Suprapubic skin (tissue), 4 donors: ENCODE measurements around the gene MTCL1.

Experiments used
- POLR2A ChIP-seq, 2 donors: fragments of 450-650 bp; IDR thresholded peaks; one replicate each; pipeline ENCODE4 v1.6.1; 2017; ENCODE audit warnings: antibody characterized with exemption in 2 of 2, mild to moderate bottlenecking in 2 of 2, moderate library complexity in 2 of 2
- POLR2AphosphoS5 ChIP-seq, 3 donors: sonication (generic); formaldehyde crosslinking; IDR thresholded peaks; one replicate each; pipeline ENCODE4 v1.6.1; 2017; ENCODE audit warnings: antibody characterized with exemption in 3 of 3

DNA sequence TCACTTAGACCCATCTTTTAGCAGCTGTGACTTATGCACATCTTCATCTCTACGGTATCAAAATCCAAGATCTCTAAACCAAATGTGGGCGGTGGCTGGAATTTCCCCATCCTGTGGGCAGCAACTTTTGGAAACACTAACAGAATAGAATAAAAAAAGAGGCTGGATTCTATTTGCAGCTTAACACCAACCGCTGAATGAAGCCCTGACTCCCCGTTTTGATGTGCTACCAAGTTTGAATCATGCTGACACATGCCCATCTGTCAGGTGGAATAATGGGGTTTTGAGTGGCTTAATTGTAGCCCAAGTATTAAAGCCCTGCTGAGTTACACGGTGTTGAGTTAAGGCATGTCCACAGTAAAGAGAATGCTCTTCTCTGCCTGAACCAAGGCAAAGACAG, 165.2 kb downstream of the MTCL1 start:
- TF ChIP-seq POLR2A (IDR thresholded peaks at IDR 0.05) (no peak), POLR2AphosphoS5 (IDR thresholded peaks at IDR 0.05) (no peak)
